ENCODE results near the gene CTCF.

The CTCF gene

DNA sequence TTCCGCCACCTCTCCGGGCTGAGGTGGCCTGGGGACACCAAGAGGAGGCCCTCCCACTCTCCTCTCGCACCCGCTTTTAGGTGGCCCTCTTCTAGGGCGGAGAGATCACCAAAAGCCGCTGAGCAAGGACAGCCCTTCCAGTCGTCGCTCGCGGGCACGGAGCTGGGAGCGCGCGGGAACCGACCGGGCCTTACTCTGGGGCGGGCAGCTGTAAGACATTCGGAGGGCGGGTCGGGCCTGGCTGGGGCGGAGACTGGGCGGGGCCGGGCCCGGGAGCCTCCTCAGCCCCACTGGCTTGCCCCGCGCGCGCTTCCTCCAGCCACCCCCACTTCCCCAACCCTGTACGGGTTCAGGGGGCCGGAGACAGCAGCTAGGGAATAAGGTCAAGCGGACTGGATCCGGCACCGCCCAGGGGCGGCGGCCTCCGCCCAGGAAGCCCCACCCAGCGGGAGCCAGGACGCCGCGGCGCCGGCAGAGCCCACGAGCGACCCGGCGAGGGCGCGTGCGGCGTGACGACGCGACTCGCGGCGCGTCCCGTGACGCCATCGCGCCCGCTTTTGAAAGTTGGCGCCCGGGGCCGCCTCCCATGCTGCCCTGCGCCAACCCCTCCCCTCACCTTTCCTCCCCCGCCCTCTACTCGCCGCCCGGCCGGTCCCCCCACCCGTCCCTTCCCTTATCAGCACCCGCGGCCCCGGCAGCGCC lies 351 bp upstream of the CTCF start:
- peak overlapping the region; percentile 82 for H3K4me3 ChIP-seq (ENCODE audit: low read depth, low read length)
- TF ChIP-seq, protein P1, sequence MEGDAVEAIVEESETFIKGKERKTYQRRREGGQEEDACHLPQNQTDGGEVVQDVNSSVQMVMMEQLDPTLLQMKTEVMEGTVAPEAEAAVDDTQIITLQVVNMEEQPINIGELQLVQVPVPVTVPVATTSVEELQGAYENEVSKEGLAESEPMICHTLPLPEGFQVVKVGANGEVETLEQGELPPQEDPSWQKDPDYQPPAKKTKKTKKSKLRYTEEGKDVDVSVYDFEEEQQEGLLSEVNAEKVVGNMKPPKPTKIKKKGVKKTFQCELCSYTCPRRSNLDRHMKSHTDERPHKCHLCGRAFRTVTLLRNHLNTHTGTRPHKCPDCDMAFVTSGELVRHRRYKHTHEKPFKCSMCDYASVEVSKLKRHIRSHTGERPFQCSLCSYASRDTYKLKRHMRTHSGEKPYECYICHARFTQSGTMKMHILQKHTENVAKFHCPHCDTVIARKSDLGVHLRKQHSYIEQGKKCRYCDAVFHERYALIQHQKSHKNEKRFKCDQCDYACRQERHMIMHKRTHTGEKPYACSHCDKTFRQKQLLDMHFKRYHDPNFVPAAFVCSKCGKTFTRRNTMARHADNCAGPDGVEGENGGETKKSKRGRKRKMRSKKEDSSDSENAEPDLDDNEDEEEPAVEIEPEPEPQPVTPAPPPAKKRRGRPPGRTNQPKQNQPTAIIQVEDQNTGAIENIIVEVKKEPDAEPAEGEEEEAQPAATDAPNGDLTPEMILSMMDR (IDR thresholded peaks at IDR 0.05; ENCODE audit: low read depth, low read length), result no peak

DNA sequence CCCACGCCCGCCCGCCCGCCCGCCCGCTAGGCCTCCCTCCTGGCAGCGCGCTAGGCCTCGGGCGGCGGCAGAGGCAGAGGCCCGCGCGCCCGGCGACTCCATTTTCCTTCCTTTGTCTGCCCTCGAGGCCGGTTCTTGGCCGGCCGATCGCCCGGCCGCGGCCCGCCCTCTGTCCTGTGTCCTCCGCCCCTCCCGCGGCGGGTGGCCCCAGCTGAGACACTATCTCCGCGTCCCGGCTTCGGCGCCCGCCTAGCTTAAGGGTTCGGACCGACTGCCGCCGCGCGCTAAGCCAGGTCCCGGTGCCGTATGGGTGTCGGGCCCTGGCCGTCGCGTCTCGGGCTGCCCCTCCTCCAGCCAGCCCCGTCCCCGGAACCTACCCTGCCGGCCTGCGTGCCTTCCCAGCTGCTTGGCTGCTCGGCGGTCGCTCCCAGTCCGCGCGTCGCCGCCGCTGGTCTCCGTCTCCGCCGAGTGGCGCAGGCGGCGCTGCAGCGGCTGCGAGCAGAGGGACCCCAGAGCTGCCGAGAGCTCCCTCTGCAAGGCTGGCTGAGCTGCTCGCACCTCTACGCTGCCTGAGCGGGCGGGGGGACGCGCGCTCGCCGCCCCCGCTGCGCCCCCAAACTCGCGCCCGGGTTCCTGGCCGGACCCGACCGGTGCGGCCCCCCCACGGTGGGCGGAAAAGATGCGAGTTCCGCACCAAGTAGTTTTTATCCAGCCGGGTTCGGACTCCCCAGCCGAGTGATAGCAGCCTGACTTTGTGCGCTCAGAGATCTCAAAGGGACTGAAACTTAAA lies 787 bp downstream of the CTCF start:
- TF ChIP-seq, protein P1 (IDR thresholded peaks at IDR 0.05; ENCODE audit: low read depth, low read length), result no peak; the same call in 1 of the 2 replicates
- peak overlapping the region; percentile 82 for H3K4me3 ChIP-seq (ENCODE audit: low read depth, low read length)

DNA sequence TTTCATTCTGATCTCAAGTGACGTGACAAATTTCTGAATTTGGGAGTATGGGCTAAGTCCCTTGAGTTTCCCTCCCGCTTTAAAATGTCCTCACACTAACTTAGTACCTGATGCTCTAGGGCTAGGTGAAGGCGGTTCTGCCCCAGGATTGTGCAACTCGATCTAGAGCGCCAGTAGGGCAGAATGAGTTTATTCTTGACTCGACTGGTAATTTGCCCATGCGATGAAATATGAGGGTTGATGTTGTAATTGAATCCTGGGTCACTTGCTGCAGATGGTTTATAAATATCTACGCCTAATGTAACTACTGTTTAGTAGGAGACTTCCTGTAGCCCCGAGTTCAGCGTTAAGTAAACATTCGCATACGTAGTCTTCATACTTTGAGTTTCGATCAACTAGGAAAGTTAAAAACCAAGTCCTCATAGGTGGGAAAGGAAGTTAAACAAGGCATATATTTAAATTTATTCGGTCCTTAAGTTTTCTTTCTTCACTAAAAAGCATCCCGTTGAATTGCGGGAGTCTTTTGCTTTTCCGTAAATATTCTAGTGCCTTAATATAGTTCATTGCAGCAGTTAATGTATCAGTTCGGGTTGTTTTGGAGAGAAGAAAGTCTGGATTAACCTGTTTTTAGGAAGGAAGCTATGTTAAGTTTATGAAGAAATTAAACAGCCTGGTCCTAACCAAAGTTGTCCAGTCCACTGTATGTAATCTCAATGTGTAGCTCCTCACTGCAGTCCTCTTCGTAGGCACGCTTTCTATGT lies 1.6 kb downstream of the CTCF start:
- TF ChIP-seq, protein P1 (IDR thresholded peaks at IDR 0.05; ENCODE audit: low read depth, low read length), result no peak; the same call in 1 of the 2 replicates
- H3K4me3 ChIP-seq (ENCODE audit: low read depth, low read length), result peak overlapping the region; percentile 82

DNA sequence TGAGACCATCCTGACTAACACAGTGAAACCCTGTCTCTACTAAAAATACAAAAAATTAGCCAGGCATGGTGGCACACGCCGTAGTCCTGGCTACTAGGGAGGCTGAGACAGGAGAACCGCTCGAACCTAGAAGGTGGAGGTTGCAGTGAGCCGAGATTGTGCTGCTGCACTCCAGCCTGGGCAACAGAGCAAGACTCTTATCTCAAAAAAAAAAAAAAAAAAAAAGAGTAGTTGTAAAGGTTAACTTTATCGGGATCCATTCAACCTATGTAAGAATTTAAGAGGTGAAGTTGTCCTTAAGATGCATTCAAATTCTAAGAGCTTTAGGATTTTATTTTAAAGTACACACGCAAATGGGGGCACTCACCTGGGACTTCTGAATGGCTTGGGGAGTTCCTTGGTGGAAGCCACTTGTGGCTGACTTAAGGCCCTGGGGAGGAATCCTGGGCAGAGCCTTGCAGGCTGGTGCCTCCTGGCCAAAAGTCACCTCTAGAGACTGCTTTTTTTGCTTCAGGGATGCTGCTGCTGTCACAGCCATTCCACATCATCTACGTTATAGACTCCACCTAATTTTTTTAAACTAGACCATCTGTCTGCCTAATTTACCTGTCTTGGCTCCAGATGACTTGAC lies 3.3 kb downstream of the CTCF start:
- TF ChIP-seq, protein P1 (IDR thresholded peaks at IDR 0.05; ENCODE audit: low read depth, low read length), result no peak
- no peak overlapping the region for H3K4me3 ChIP-seq (ENCODE audit: low read depth, low read length)

DNA sequence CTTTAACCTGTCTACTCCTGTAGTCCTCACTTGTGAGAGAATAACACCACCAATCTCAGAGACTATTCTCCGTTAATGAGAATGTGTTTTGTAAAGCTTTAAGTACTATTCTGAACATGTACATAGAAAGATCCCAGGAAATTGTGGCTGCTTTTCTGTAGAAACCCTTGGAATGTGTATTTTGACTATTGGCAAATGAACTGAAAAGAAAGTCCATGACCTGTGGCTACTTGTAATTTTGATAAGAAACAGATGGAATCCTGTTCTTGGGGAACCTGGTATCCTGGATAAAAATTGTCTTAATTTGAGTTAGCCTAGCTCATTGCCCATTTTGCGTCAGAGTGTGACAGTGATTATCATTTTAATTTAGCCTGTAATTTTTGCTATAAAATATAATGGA lies 9.1 kb downstream of the CTCF start:
- TF ChIP-seq, protein P1 (IDR thresholded peaks at IDR 0.05; ENCODE audit: low read depth, low read length), result no peak
- no peak overlapping the region for H3K4me3 ChIP-seq (ENCODE audit: low read depth, low read length)

DNA sequence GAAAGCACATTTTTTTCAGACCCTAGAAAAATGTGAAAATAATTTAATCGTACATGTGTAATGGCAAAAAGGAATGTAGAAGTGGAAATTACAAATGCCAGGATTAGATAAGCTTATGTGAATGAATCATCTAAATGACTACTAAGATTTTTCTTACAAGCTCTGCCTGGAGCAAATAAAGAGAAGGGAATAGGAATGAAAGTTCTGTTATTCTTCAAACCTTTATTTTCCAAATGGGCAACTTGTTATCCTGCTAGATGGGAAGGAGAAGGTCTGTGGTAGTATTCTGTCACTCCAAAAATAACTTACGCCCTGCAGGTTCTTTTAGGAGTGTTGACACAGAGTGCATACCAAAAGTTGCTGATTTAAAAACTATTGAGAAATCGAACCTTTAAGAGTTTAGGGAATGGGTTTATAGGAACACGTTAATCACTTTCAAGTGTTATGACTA lies 9.7 kb downstream of the CTCF start:
- TF ChIP-seq, protein P1 (IDR thresholded peaks at IDR 0.05; ENCODE audit: low read depth, low read length), result no peak

More for the DNA sequence above, 9.7 kb downstream of the CTCF start:
- no peak overlapping the region for H3K4me3 ChIP-seq (ENCODE audit: low read depth, low read length)

Data from WI38 (cell line).